ENCODE data around the gene ATRN. TPM values are rescaled to one million over a fixed set of nuclear protein-coding genes. Genes with fewer than 3 reads are reported as not detected.

The ATRN gene
- total and polyA plus RNA-seq, 7 donors, result 3.9 to 18.6 (median 14.7) TPM

- intact Hi-C loops (cut with DNase I), result no loop called here
- Histone ChIP-seq H3K27ac (no peak overlapping the region), H3K9me3 (peaks cover 3% of the 10 kb centered on the region), H3K27me3 (ENCODE audit: insufficient read depth in 3 of 3, low read length in 2 of 3) (no peaks in the 10 kb centered on the region), H3K36me3 (ENCODE audit: insufficient read depth in 1 of 2, low read depth in 1 of 2) (no peaks in the 10 kb centered on the region), H3K4me1 (no peaks in the 10 kb centered on the region), H3K4me3 (no peak overlapping the region)
- TF ChIP-seq CTCF (IDR thresholded peaks at IDR 0.05), result no peak
- ATAC-seq (no peak), DNase-seq (peak in 1 of 2 donors; percentile 6)
- 78 to 88% (median 83%) methylated on average over 15 of the region's 15 CpGs for WGBS, 3 donors
These were observed 226.1 kb downstream of the ATRN start for GRCh38 chr20:3696745-3697587.

GRCh38 chr20:3697588-3698305 lies 226.9 kb downstream of the ATRN start:
- intact Hi-C loops (cut with DNase I), result no loop called here
- H3K27ac ChIP-seq, result no peak overlapping the region
- no peak overlapping the region for H3K4me3 ChIP-seq
- no peaks in the 10 kb centered on the region for H3K4me1 ChIP-seq
- DNase-seq (peak in 1 of 2 donors; percentile 31), ATAC-seq (no peak)
- TF ChIP-seq CTCF (IDR thresholded peaks at IDR 0.05), result no peak
- no peaks in the 10 kb centered on the region for H3K27me3 ChIP-seq (ENCODE audit: insufficient read depth in 3 of 3, low read length in 2 of 3)
- peaks cover 3% of the 10 kb centered on the region for H3K9me3 ChIP-seq
- no peaks in the 10 kb centered on the region for H3K36me3 ChIP-seq (ENCODE audit: insufficient read depth in 1 of 2, low read depth in 1 of 2)
- 52 to 69% (median 54%) methylated on average over 17 to 18 of the region's 18 CpGs for WGBS, 3 donors

GRCh38 chr20:3698591-3699001 lies 227.8 kb downstream of the ATRN start:
- Histone ChIP-seq H3K27ac (no peak overlapping the region), H3K4me3 (no peak overlapping the region), H3K9me3 (peaks cover 3% of the 10 kb centered on the region), H3K27me3 (ENCODE audit: insufficient read depth in 3 of 3, low read length in 2 of 3) (no peaks in the 10 kb centered on the region), H3K36me3 (ENCODE audit: insufficient read depth in 1 of 2, low read depth in 1 of 2) (no peaks in the 10 kb centered on the region), H3K4me1 (no peaks in the 10 kb centered on the region)
- TF ChIP-seq CTCF (IDR thresholded peaks at IDR 0.05), result no peak
- WGBS, 3 donors, result 43 to 49% (median 45%) methylated on average over 6 of the region's 6 CpGs
- DNase-seq, result no peak
- peak in 3 of 4 donors; percentile 17 to 27 (median 23) for ATAC-seq
- intact Hi-C loops (cut with DNase I), result no loop called here

- peak in 1 of 2 donors; percentile 45 for DNase-seq
- intact Hi-C loops (cut with DNase I), result no loop called here
- Histone ChIP-seq H3K9me3 (peaks cover 3% of the 10 kb centered on the region), H3K4me3 (no peak overlapping the region), H3K36me3 (ENCODE audit: insufficient read depth in 1 of 2, low read depth in 1 of 2) (no peaks in the 10 kb centered on the region), H3K4me1 (no peaks in the 10 kb centered on the region), H3K27me3 (ENCODE audit: insufficient read depth in 3 of 3, low read length in 2 of 3) (no peaks in the 10 kb centered on the region), H3K27ac (no peak overlapping the region)
- ATAC-seq, result no peak
- no peak for TF ChIP-seq CTCF (IDR thresholded peaks at IDR 0.05)
- 57 to 68% (median 59%) methylated on average over 16 of the region's 16 CpGs for WGBS, 3 donors
These were observed 228.2 kb downstream of the ATRN start for GRCh38 chr20:3699037-3699436.

Other genes with a start within 250 kb of the ATRN start
- gene SLC4A11, start 231.8 kb upstream of the ATRN start, total RNA-seq, result 1 to 10 TPM in 1 of 4 donors, under 1 TPM in 3; 0.44 to 1.4 (median 0.66) TPM
- gene SLC4A11, start 231.8 kb upstream of the ATRN start, polyA plus RNA-seq, result under 1 TPM; 0.10 to 0.39 (median 0.23) TPM
- gene DNAAF9, start 63.3 kb upstream of the ATRN start, total RNA-seq, result 10 to 100 TPM; 17.2 to 27.0 (median 21.5) TPM
- 1 to 10 TPM; 5.4 to 7.9 (median 7.1) TPM for gene DNAAF9, start 63.3 kb upstream of the ATRN start, polyA plus RNA-seq
- not detected for gene GFRA4, start 192.4 kb downstream of the ATRN start, total RNA-seq
- not detected for gene GFRA4, start 192.4 kb downstream of the ATRN start, polyA plus RNA-seq
- 1 to 10 TPM; 2.4 to 8.9 (median 3.1) TPM for gene ADAM33, start 211.0 kb downstream of the ATRN start, total RNA-seq
- 1 to 10 TPM; 4.3 to 6.6 (median 4.6) TPM for gene ADAM33, start 211.0 kb downstream of the ATRN start, polyA plus RNA-seq
- gene SIGLEC1, start 241.6 kb downstream of the ATRN start, total RNA-seq, result 1 to 10 TPM; 2.3 to 6.2 (median 3.5) TPM
- gene SIGLEC1, start 241.6 kb downstream of the ATRN start, polyA plus RNA-seq, result 1 to 10 TPM in 2 of 3 donors, under 1 TPM in 1; 0.98 to 2.6 (median 1.3) TPM

Measured in psoas muscle (tissue), 8 donors.